Adrenal gland (tissue), 12 donors: ENCODE data around the gene SLC16A13. TPM values are rescaled to one million over a fixed set of nuclear protein-coding genes. Genes with fewer than 3 reads are reported as not detected.

ENCODE experiments used
- DNase-seq, 7 donors: peaks; one replicate each; pipeline ENCODE4 v3.0.0-alpha.2; 2019 to 2020
- H3K27ac ChIP-seq, 5 donors: fragments of 200-600 bp; sonication (generic) in 4 of 5; 1 replicate in 3 of 5; 2 replicates in 2 of 5; pipeline versions ENCODE4 v1.5.1 to v1.8.0; 2016 to 2020; ENCODE audit warnings: mild to moderate bottlenecking in 1 of 5
- H3K27me3 ChIP-seq: fragments of 200-600 bp; 2 replicates; pipeline ENCODE4 v1.8.0; 2021
- H3K36me3 ChIP-seq, 2 donors: fragments of 200-600 bp; replicated peaks in 1 of 2; 1 replicate in 1 of 2; 2 replicates in 1 of 2; pipeline versions ENCODE4 v1.5.1 to v1.8.0; 2018 to 2022
- H3K4me1 ChIP-seq, 2 donors: fragments of 200-600 bp; replicated peaks in 1 of 2; 1 replicate in 1 of 2; 2 replicates in 1 of 2; pipeline versions ENCODE4 v1.5.1 to v1.8.0; 2018 to 2021
- H3K4me3 ChIP-seq, 4 donors: fragments of 200-600 bp; sonication (generic) in 3 of 4; one replicate each; pipeline ENCODE4 v1.5.1; 2016 to 2018
- H3K9me3 ChIP-seq, 3 donors: fragments of 200-600 bp; sonication (generic) in 1 of 3; replicated peaks in 1 of 3; 1 replicate in 2 of 3; 2 replicates in 1 of 3; pipeline versions ENCODE4 v1.5.1 to v1.8.0; 2016 to 2021
- CTCF ChIP-seq, 6 experiments: fragments of 450-650 bp in 4 of 6; fragments of 200-600 bp in 2 of 6; sonication (generic) in 1 of 6; IDR thresholded peaks; 1 replicate in 5 of 6; 2 replicates in 1 of 6; pipeline versions ENCODE4 v1.5.1 to v1.8.0; 2016 to 2021; ENCODE audit warnings: antibody characterized with exemption in 6 of 6, mild to moderate bottlenecking in 2 of 6, moderate library complexity in 1 of 6
- POLR2A ChIP-seq, 2 donors: fragments of 450-650 bp; IDR thresholded peaks; one replicate each; pipeline ENCODE4 v1.6.1; 2017; ENCODE audit warnings: antibody characterized with exemption in 2 of 2, mild to moderate bottlenecking in 2 of 2, moderate library complexity in 1 of 2
- WGBS, 4 donors: extraction: QIAGEN DNeasy Blood & Tissue Kit in 2 of 4; methylation state at CpG; one replicate each; pipeline versions ENCODE4 v1.1.5 to v1.1.7; 2013 to 2017; 5-methylcytosine and 5-hydroxymethylcytosine counted together
- intact Hi-C, 2 donors: fragments of 100-400 bp; cut with DNase I; formaldehyde crosslinking; loops; one replicate each; pipeline versions ENCODE4 v1.14.1 to v1.15.0; 2022 to 2023
- polyA plus RNA-seq, 3 donors: library from polyadenylated mRNA; stranded (reverse); fragments of 200-250 nt in 2 of 3; fragments of 350-450 nt in 1 of 3; fragmentation: Illumina TruSeq in 1 of 3; extraction: RNeasy Lipid Tissue Mini Kit (QIAGEN cat#74804) in 1 of 3; gene quantifications; one replicate each; pipeline ENCODE4 v1.2.3, GENCODE V29; 2013 to 2014
- total RNA-seq, 9 donors: library from RNA; depleted of rRNA in 4 of 9; stranded (reverse); fragments of >200 nt in 4 of 9; fragments of 120-200 nt in 1 of 9; fragmentation: NEBNext Ultra II Directional in 1 of 9; extraction: Animal tissue kit (Norgen Biotek cat#: 25700) in 1 of 9; gene quantifications; one replicate each; pipeline versions ENCODE4 v1.1.0 to v1.2.4, GENCODE V29; 2013 to 2023
- donor health status: healthy with polysubstance abuse.
- donor health status: Bipolar disorder and iron deficiency.
- donor health status: DM: yes; HTN: yes; CAD: no.
- donor health status: DM: no; HTN: no; CAD: no.
- donor health status: DM: no; HTN: no; CAD: no.
- donor health status: DM: yes; HTN: yes; CAD: no.

SLC16A13 gene
- total and polyA plus RNA-seq, 12 donors, result 0.84 to 3.2 (median 2.2) TPM

GRCh38 chr17:7027335-7027734, 8.5 kb upstream of the SLC16A13 start:
- WGBS, 4 donors, result 78 to 86% (median 81%) methylated on average over 9 to 13 of the region's 13 CpGs
- no peak overlapping the region for H3K4me3 ChIP-seq
- no peaks in the 10 kb centered on the region for H3K9me3 ChIP-seq
- H3K27ac ChIP-seq, result no peak overlapping the region
- no peak for TF ChIP-seq CTCF (IDR thresholded peaks at IDR 0.05)
- no peak for TF ChIP-seq POLR2A (IDR thresholded peaks at IDR 0.05)
- H3K4me1 ChIP-seq, result peaks cover 0 to 3% of the 10 kb centered on the region in 2 donors
- no peaks in the 10 kb centered on the region for H3K27me3 ChIP-seq
- DNase-seq, result no peak
- no peaks in the 10 kb centered on the region for H3K36me3 ChIP-seq
- intact Hi-C loops, result no loop called here

- Histone ChIP-seq H3K36me3 (no peaks in the 10 kb centered on the region), H3K27ac (peak overlapping the region in 1 of 5 donors; percentile 22), H3K9me3 (no peaks in the 10 kb centered on the region), H3K4me1 (no peaks in the 10 kb centered on the region), H3K4me3 (no peak overlapping the region), H3K27me3 (no peaks in the 10 kb centered on the region)
- DNase-seq, result no peak
- no peak for TF ChIP-seq POLR2A (IDR thresholded peaks at IDR 0.05)
- intact Hi-C loops, result no loop called here
- WGBS, 4 donors, result 75 to 90% (median 81%) methylated on average over 3 of the region's 3 CpGs
Measured at GRCh38 chr17:7029096-7029495, 6.7 kb upstream of the SLC16A13 start.

- H3K4me1 ChIP-seq, result no peaks in the 10 kb centered on the region
- DNase-seq, result peak in 1 of 7 donors; percentile 24
- H3K27me3 ChIP-seq, result no peaks in the 10 kb centered on the region
- H3K9me3 ChIP-seq, result no peaks in the 10 kb centered on the region
- intact Hi-C loops, result no loop called here
- no peak overlapping the region for H3K4me3 ChIP-seq
- TF ChIP-seq POLR2A (IDR thresholded peaks at IDR 0.05) (no peak), CTCF (IDR thresholded peaks at IDR 0.05) (no peak)
- WGBS, 4 donors, result 63 to 78% (median 73%) methylated on average over 8 of the region's 8 CpGs
- H3K27ac ChIP-seq, result peak overlapping the region in 1 of 5 donors; percentile 54
- H3K36me3 ChIP-seq, result no peaks in the 10 kb centered on the region
Measured at GRCh38 chr17:7029659-7030058, 6.2 kb upstream of the SLC16A13 start.

GRCh38 chr17:7034955-7035590, 742 bp upstream of the SLC16A13 start:
- H3K27ac ChIP-seq, result peak overlapping the region in 4 of 5 donors; percentile 5 to 89 (median 72)
- intact Hi-C loops, result no loop called here
- no peak for DNase-seq
- TF ChIP-seq POLR2A (IDR thresholded peaks at IDR 0.05), result no peak
- peak in 1 of 6 experiments; percentile 16 for TF ChIP-seq CTCF (IDR thresholded peaks at IDR 0.05)
- WGBS, 4 donors, result 4 to 10% (median 6%) methylated on average over 7 of the region's 7 CpGs
- no peaks in the 10 kb centered on the region for H3K27me3 ChIP-seq
- H3K9me3 ChIP-seq, result no peaks in the 10 kb centered on the region
- peak overlapping the region in 3 of 4 donors; percentile 3 to 68 (median 39) for H3K4me3 ChIP-seq
- peaks cover 8 to 14% of the 10 kb centered on the region in 2 donors for H3K4me1 ChIP-seq
- H3K36me3 ChIP-seq, result no peaks in the 10 kb centered on the region
